GM12878 (cell line): ENCODE results near the gene BEST2. TPM values are rescaled to one million over a fixed set of nuclear protein-coding genes. Genes with fewer than 3 reads are reported as not detected.

ENCODE experiments used
- ASH2L ChIP-seq: fragments of 300-600, 200-600 bp; sonication (generic); IDR thresholded peaks from 2 replicates; pipeline ENCODE4 v1.6.1; 2017; ENCODE audit warnings: low read depth, mild to moderate bottlenecking, borderline replicate concordance
- ATF7 ChIP-seq: fragments of 450-650 bp; IDR thresholded peaks from 2 replicates; pipeline ENCODE4 v1.6.1; 2016; ENCODE audit warnings: low read depth, mild to moderate bottlenecking
- CHD4 ChIP-seq: fragments of 200-600 bp; sonication (generic); IDR thresholded peaks from 2 replicates; pipeline ENCODE4 v1.6.1; 2016; ENCODE audit warnings: mild to moderate bottlenecking
- EED ChIP-seq: sonication (generic); IDR thresholded peaks from 2 replicates; pipeline ENCODE4 v1.6.1; 2016; ENCODE audit warnings: antibody characterized with exemption, low read depth
- IKZF2 ChIP-seq, 2 experiments: fragments of 450-650 bp; IDR thresholded peaks; 2 replicates each; pipeline ENCODE4 v1.6.1; 2017; ENCODE audit warnings: mild to moderate bottlenecking in 2 of 2, moderate library complexity in 2 of 2
- LARP7 ChIP-seq: fragments of 450-650 bp; IDR thresholded peaks from 2 replicates; pipeline ENCODE4 v1.6.1; 2017; ENCODE audit warnings: mild to moderate bottlenecking
- MXI1 ChIP-seq: fragments of 150-350 bp; IDR thresholded peaks from 2 replicates; pipeline ENCODE4 v1.6.1; 2011; ENCODE audit warnings: low read depth, mild to moderate bottlenecking, inconsistent platforms, low read length, improper control_type of control experiment
- NKRF ChIP-seq: fragments of 450-650 bp; conservative IDR thresholded peaks from 2 replicates; pipeline ENCODE4 v1.6.1; 2017; ENCODE audit warnings: mild to moderate bottlenecking, moderate library complexity
- NRF1 ChIP-seq: conservative IDR thresholded peaks from 2 replicates; pipeline ENCODE4 v1.6.1; 2011; ENCODE audit warnings: mild to moderate bottlenecking, low read depth, low read length, improper control_type of control experiment
- RAD21 ChIP-seq: IDR thresholded peaks from 2 replicates; pipeline ENCODE4 v1.6.1; 2011; ENCODE audit warnings: mild to moderate bottlenecking, low read depth, low read length, moderate library complexity; ENCODE audit not compliant: insufficient read depth
- RELB ChIP-seq: fragments of 450-650 bp; IDR thresholded peaks from 2 replicates; pipeline ENCODE4 v1.6.1; 2017; ENCODE audit warnings: low read depth, mild to moderate bottlenecking, moderate library complexity
- TARDBP ChIP-seq: IDR thresholded peaks from 2 replicates; pipeline ENCODE4 v1.6.1; 2016; ENCODE audit warnings: borderline replicate concordance
- YY1 ChIP-seq: IDR thresholded peaks from 2 replicates; pipeline ENCODE4 v1.6.1; 2011; ENCODE audit warnings: low read depth, mild to moderate bottlenecking, low read length
- ZBTB11 ChIP-seq: fragments of 450-650 bp; formaldehyde crosslinking; IDR thresholded peaks from 2 replicates; pipeline ENCODE4 v1.5.0; 2022; ENCODE audit warnings: mild to moderate bottlenecking, missing genetic modification characterization
- ZNF687 ChIP-seq: fragments of 450-650 bp; IDR thresholded peaks from 2 replicates; pipeline ENCODE4 v1.6.1; 2017; ENCODE audit warnings: mild to moderate bottlenecking, moderate library complexity
- polyA plus RNA-seq, 11 experiments: library from polyadenylated mRNA; depleted of rRNA in 4 of 11; unstranded in 6 of 11; stranded (reverse) in 5 of 11; fragments of >200 nt; fragmentation: Nextera tagmentation in 4 of 11; fragmentation: Illumina TruSeq in 1 of 11; extraction: Ambion mirVana in 4 of 11; extraction: Trizol in 1 of 11; gene quantifications; 1 replicate in 1 of 11; 2 replicates in 10 of 11; pipeline versions ENCODE4 v1.2.1 to v1.2.3, GENCODE V29; 2011 to 2016; ENCODE audit warnings: inconsistent platforms in 2 of 11, missing spikeins in 2 of 11, low read depth in 1 of 11
- total RNA-seq, 4 experiments: library from RNA; depleted of rRNA in 3 of 4; stranded (reverse); fragments of >200 nt in 3 of 4; fragmentation: Illumina TruSeq in 1 of 4; extraction: Trizol in 1 of 4; gene quantifications; 2 replicates each; pipeline versions ENCODE4 v1.2.1 to v1.2.3, GENCODE V29; 2013 to 2021

BEST2 gene
- total and polyA plus RNA-seq, 10 of the 15 experiments (the other 5 are each of a cell fraction or from before 2014, with no cell fraction given) = not detected

GRCh38 chr19:12777217-12778016 is 25.8 kb downstream of the BEST2 start (continued):
- TF ChIP-seq ZNF687 (0 out of 2 replicates have a peak, but pooled peaks have one; percentile 14), NRF1 (no peak), IKZF2 (IDR thresholded peaks at IDR 0.05) (peak; percentile 8 to 30; a peak in 3 of 4 replicates), ATF7 (no peak), TARDBP (0 out of 2 replicates have a peak, but pooled peaks have one; percentile 35), ASH2L (no peak), YY1 (peak; percentile 82), ZBTB11 (CRISPR knock-in tag) (no peak), MXI1 (no peak), EED (peak; percentile 83), CHD4 (no peak), NKRF (peak; percentile 68), RELB (no peak; the same call in none of the 2 replicates), RAD21 (peak; percentile 89), LARP7 (0 out of 2 replicates have a peak, but pooled peaks have one; percentile 35)
